ENCODE measurements around the gene ATP6AP1.
"Not testable (repeated sequence)": the region's sequence is repeated elsewhere in the genome, so short reads cannot be mapped to it uniquely, and the experiment has no call there.

The ATP6AP1 gene, protein sequence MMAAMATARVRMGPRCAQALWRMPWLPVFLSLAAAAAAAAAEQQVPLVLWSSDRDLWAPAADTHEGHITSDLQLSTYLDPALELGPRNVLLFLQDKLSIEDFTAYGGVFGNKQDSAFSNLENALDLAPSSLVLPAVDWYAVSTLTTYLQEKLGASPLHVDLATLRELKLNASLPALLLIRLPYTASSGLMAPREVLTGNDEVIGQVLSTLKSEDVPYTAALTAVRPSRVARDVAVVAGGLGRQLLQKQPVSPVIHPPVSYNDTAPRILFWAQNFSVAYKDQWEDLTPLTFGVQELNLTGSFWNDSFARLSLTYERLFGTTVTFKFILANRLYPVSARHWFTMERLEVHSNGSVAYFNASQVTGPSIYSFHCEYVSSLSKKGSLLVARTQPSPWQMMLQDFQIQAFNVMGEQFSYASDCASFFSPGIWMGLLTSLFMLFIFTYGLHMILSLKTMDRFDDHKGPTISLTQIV

GRCh38 chrX:154428176-154429171 is at the start of gene ATP6AP1:
TSS of gene ATP6AP1 (plus strand) at chrX:154428677. CDS start at chrX:154428693, 16 bp downstream.
- peak; percentile 95 for DNase-seq

GRCh38 chrX:154378799-154379568 is 49.5 kb upstream of the ATP6AP1 start, which contains the start of gene EMD:
TSS of gene EMD (plus strand) at chrX:154379295. CDS start at chrX:154379485, 190 bp downstream.
- DNase-seq = peak; percentile 99

GRCh38 chrX:154379569-154379951 is 48.9 kb upstream of the ATP6AP1 start:
- DNase-seq = no peak

- peak; percentile 8 for DNase-seq
Observed at GRCh38 chrX:154380153-154380552, 48.3 kb upstream of the ATP6AP1 start.

DNA sequence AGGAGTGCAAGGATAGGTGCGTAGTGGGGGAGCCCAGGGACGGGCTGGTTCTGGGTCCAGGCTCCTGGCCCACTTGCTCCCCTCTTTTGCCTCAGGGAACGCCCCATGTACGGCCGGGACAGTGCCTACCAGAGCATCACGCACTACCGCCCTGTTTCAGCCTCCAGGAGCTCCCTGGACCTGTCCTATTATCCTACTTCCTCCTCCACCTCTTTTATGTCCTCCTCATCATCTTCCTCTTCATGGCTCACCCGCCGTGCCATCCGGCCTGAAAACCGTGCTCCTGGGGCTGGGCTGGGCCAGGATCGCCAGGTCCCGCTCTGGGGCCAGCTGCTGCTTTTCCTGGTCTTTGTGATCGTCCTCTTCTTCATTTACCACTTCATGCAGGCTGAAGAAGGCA is 47.7 kb upstream of the ATP6AP1 start:
- DNase-seq = no peak

- no peak for DNase-seq
Observed at GRCh38 chrX:154381271-154381670, 47.2 kb upstream of the ATP6AP1 start.

GRCh38 chrX:154382483-154383069 is 45.9 kb upstream of the ATP6AP1 start:
- no peak for DNase-seq

- DNase-seq = peak; percentile 7
Observed at GRCh38 chrX:154383359-154384283, 44.9 kb upstream of the ATP6AP1 start.

DNA sequence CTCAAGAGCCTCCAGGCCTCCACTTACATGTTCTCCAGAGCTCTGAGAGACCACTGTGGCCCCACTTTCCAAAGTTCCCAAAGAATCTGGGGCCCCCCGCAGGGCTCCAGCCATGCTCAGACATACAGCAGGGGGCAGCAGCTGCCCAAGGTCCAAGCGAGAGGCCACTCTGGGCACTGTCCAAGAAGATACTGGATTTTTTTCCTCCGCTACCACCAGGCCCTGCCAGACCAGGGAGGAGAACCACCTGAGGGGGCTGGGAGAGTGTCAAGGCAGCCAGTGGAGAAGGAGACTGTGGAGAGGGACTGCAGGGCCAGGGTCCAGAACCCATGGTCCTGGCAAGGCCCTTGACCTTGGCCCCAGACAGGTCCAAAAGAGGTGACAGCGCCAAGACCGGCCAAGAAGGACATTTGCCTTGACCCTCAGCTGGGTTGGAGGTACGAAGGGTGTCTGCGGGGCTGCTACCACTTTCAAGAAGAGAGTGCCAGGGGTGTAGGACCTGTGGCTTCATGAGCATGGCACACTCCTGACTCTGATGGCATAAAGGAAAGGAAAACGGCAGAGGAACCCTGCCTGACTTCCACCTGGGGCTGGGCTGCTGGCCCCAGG is 44.1 kb upstream of the ATP6AP1 start:
- DNase-seq = no peak

DNA sequence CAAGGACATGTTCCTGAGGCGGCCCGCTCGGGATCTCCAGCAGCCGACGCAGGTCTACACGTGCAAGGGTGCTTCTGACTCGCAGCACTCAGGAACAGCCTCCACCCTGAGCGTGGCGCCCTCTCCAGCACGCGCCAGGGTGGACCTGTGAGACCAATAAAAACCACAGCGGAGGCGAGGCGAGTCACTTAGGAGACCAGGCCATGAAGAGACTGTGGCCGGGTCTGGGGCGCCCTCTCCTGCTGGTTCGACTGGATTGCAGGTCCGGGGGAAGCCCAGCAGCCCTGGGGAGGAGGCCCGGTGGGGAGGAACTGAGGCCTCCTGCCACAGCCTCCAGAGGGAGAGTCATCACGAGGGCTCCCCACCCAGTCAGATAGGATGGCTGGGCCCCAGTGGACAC is 40.4 kb upstream of the ATP6AP1 start:
- DNase-seq = not testable (repeated sequence)

DNA sequence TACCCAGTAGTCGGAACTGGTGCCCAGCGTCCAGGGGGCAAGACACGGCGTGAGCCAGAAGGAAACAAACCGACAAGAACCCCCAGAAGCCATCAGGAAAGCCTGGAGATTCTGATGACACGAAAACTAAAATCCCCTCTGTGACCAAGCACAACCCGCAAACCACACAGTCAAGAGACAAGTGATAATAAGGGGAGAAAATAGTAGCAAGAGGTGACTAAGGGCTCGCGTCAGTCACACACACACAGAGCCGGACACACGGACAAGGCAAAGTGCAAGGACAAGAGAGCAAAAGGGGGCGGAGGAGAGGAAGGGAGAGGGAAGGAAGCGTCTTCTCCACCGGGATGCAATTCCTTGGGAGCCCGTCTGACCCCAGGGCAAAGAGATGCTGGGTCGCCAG is 39.8 kb upstream of the ATP6AP1 start:
- not testable (repeated sequence) for DNase-seq

- DNase-seq = not testable (repeated sequence)
Observed at GRCh38 chrX:154389812-154390747, 38.4 kb upstream of the ATP6AP1 start.

- not testable (repeated sequence) for DNase-seq
Observed at GRCh38 chrX:154396363-154396762, 32.1 kb upstream of the ATP6AP1 start.

DNA sequence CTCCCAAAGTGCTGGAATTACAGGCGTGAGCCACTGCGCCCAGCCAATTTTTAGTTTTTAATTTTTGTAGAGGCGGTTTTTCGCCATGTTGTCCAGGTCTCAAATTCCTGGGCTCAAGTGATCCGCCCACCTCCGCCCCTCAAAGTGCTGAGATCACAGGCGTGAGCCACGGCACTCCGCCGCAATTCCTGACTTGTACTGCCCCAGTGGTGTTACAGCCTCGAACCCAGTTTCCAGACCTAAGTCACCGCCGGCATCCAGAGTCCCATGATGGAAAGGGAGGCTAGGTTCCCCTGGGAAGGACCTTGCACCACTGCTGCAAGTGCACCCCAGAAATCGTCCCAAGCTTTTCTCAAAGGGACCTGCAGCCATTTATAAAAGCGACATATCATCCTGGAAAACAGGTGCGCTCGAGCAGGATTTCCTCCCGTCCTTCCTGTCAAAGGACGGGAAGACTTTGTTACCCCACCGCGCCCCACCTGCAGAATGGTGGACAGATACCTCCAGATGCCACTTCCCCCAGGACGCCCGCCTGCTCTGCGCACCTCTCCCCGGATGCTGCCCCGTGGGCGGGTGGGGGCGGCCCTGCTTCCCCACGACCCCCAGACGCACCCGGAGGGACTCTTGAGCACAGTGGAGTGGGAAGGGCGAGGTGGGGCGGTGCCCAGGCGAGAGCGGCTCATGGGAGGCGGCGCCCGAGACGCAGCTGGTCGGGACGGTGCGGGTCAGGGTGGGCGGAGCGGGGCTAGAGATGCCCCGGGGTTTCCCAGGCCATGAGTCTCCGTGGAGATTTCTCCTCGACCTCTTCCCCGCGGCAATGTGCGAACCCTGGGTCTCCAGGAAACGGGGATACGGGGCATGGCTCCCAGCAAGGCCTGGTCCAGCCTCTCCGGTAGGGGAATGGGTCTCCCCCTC is 31.2 kb upstream of the ATP6AP1 start:
- peak; percentile 63 for DNase-seq

GRCh38 chrX:154397888-154398667 is 30.4 kb upstream of the ATP6AP1 start, which contains the start of gene RPL10:
TSS of gene RPL10 (plus strand) at chrX:154398377. CDS start at chrX:154398520, 143 bp downstream.
- peak; percentile 97 for DNase-seq

DNA sequence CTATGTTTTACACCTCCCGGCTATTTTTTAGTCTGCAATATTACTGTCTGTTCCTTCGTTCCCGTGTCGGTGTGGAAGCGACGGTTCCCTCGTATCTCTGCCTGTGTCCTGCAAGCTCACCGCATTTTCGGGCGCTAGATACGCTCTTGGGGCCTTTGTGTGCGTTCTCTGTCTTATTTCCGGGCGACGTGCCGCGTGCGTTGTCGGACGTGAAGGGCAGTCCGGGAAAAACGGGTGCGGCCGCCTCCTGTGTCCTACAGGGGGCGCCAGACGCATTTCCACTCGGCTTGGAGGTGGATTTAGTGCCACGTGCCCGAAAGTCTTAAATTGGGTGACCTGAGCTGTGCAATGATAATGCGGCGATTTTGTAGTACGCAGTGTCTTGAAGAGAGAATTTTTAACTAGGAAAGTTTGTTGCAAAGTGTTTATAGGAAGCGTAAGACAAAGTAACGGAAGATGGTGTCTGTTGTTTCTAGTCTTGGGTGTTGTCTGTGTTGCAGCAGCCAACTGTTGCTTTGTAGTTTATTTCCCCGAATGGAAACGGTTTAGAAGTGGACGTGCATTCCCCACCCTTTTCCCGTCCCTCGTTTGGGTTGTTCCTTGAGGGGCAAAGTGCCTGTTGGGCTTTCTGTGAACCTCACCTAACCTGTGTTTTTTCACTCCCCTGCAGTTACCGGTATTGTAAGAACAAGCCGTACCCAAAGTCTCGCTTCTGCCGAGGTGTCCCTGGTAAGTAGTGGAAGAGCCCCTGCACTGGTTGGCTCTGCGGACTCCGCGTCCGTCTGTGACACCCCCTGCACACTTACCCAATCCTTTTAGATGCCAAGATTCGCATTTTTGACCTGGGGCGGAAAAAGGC is 29.6 kb upstream of the ATP6AP1 start:
- DNase-seq = peak; percentile 81
